GM18508 (cell line): Measurements from ENCODE around the gene PLAGL1.
"Not testable (repeated sequence)": the region's sequence is repeated elsewhere in the genome, so short reads cannot be mapped to it uniquely, and the experiment has no call there.

ENCODE experiments used
- ATAC-seq: cut with Tn5 transposase; IDR thresholded peaks from one replicate; pipeline ENCODE4 v1.9.1; 2021; ENCODE audit warnings: moderate number of reproducible peaks; ENCODE audit not compliant: insufficient read depth, unreplicated experiment

Gene PLAGL1, protein sequence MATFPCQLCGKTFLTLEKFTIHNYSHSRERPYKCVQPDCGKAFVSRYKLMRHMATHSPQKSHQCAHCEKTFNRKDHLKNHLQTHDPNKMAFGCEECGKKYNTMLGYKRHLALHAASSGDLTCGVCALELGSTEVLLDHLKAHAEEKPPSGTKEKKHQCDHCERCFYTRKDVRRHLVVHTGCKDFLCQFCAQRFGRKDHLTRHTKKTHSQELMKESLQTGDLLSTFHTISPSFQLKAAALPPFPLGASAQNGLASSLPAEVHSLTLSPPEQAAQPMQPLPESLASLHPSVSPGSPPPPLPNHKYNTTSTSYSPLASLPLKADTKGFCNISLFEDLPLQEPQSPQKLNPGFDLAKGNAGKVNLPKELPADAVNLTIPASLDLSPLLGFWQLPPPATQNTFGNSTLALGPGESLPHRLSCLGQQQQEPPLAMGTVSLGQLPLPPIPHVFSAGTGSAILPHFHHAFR

DNA sequence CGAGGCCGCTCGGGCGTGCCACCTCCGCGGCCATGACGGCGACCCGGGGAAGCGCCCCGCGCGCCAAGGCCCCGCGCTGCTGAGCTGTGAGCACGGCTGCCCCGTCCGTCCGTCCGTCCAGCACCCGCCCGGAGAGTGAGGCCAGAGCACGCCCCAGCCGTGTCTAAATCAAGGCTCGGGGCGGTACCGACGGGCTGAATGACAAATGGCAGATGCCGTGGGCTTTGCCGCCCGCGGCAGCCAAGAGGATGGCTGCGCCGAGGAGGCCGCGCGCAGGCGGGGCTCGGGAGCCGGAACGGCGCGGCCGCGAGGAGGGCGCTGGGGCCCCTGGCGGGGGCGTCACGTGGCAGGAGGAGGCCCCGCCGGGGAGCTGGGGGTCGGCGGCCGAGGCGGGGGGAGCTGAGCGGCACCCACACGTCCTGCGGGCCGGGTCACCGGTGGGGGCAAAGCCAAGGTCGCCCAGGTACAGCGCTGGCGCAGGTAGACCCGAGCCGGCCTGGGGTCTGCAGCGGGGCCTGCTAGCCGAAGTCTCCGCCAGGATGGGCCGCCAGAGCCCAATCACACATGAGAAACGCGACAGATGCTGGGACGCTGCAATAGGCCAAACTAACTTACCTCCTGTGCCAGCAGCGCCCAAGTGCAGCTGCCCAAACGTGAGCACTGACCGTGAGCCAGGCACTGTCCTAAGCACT, at the start of gene PLAGL1:
Gene PLAGL1 (minus strand): TSS at position 140 of the 692 bp plus-strand sequence. CDS start 60,123 bp downstream, outside the sequence.
- no peak for ATAC-seq

DNA sequence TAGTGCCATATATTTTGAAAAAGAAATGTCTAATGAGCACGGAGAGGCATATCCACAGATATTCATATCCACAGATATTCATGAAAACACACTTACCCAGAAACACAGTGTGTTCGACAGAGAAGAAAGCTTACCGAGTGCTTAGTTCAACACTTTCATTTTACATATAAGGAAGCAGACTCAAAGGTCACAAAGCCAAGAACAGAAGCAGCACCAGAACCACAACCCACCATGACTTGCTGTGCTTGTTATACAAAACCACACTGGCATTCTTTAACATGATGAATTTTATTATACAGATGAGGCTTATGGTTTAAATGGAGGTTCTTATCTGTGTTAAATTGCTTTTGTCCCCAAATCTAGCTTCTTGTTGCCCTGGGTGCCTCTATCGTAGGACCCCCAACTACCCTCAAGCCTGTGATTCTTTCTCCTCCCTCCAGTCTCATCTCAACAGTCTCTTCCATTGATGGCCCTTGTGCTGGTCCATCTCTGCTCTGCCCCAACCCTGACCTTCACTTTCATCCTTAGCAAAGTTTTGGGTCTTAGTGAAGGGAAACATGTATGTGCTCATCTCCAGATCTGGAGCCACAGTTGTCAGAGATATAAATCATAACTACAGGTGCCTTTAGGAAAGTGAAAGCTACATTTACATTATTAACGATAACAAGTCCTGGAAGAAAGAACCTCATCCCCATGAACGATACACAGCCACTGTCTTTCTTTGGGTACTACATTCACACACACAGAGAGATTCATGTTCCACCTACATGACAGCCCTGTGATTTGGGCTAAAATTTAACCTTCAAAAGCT, 47.3 kb upstream of the PLAGL1 start:
- peak; percentile 83 for ATAC-seq

DNA sequence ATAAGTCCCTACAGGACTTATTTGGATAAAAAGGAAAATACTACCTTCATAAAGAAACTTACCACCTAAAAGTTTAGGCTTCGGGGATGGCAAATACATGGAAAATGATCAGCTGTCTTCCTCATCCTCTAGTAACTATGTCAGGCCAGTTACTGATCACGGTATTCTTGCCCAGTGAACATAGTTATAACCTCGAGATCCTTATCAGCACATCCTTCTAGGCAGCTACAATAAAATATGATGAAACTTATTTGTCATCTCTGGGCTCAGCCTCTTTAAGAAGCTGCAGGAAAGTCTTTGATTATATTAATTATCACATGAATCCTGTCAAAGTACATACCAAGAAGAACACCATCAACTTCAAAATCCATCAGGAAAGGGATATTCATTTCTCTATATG, 45.5 kb upstream of the PLAGL1 start:
- no peak for ATAC-seq

DNA sequence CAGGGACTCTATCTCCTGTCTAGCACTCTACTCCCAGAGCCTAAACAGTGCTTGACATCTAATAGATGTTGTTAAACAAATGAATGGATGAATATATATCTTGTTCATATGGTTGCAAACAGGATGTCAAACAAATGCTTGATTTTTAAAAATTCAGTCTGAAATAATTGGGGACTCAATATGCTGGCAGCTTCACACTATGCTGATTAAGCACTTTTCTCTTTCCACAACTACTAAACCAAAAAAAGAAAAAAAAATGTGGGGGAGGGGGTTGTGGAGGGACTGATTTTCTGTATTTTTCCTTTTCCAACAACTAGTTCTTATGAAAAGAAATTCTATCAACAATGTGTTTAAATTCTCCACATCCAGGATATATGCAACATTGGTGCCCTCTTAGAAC, 44.4 kb upstream of the PLAGL1 start:
- ATAC-seq, result no peak

DNA sequence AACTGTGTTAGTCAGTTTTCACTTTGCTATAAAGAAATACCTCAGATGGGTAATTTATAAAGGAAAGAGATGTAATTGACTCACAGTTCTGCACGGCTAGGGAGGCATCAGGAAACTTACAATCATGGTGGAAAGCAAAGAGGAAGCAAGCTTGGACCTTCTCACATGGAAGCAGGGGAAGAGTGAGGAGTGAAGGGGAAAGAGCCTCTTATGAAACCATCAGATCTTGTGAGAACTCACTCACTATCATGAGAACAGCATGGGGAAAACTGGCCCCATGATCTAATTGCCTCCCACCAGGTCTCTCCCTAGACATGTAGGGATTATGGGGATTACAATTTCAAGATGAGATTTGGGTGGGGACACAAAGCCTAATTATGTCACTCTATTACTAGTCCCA, 41.3 kb upstream of the PLAGL1 start:
- no peak for ATAC-seq

DNA sequence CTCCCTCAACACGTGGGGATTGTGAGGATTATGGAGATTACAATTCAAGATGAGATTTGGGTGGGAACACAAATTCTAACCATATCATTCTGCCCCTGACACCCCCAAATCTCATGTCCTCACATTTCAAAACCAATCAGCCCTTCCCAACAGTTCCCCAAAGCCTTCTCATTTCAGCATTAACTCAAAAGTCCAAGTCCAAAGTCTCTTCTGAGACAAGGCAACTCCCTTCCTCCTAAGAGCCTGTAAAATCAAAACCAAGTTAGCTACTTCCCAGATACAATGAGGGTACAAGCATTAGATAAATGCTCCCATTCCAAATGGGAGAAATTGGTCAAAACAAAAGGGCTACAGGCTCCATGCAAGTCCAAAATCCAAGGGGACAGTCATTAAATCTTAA, 39.6 kb upstream of the PLAGL1 start:
- no peak for ATAC-seq

DNA sequence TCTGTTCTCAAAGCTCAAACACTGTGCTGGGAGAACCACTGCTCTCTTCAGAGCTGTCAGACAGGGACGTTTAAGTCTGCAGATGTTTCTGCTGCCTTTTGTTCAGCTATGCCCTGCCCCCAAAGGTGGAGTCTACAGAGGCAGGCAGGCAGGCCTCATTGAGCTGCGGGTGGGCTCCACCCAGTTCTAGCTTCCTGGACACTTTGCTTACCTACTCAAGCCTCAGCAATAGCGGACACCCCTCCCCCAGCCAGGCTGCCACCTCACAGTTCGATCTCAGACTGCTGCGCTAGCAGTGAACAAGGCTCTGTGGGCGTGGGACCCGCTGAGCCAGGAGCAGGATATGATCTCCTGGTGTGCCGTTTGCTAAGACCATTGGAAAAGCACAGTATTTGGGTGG, 38.6 kb upstream of the PLAGL1 start:
- ATAC-seq, result not testable (repeated sequence)

DNA sequence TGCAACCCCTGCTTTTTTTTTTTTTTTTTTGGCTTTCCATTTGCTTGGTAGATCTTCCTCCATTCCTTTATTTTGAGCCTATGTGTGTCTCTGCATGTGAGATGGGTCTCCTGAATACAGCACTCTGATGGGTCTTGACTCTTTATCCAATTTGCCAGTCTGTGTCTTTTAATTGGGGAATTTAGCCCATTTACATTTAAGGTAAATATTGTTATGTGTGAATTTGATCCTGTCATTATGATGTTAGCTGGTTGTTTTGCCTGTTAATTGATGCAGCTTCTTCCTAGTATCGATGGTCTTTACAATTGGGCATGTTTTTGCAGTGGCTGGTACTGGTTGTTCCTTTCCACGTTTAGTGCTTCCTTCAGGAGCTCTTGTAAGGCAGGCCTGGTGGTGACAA, 36.9 kb upstream of the PLAGL1 start:
- ATAC-seq, result not testable (repeated sequence)

DNA sequence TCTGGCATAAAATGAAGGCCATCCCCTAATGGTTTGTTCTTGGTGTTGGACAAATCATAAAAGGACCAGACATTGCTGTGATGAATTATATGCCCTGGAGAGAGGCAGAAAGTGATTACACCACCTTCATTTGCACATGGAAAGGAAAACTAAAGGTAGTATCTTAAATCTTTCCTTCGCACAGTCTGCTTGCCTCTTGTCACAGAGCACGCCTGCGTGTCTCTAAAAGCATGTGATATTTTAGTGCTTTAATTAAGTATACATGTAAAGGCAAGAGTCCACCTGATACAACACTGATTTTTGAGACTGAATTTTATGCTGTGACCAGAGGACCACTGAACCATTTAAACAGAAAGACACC, 28.8 kb upstream of the PLAGL1 start:
- ATAC-seq, result peak; percentile 3

DNA sequence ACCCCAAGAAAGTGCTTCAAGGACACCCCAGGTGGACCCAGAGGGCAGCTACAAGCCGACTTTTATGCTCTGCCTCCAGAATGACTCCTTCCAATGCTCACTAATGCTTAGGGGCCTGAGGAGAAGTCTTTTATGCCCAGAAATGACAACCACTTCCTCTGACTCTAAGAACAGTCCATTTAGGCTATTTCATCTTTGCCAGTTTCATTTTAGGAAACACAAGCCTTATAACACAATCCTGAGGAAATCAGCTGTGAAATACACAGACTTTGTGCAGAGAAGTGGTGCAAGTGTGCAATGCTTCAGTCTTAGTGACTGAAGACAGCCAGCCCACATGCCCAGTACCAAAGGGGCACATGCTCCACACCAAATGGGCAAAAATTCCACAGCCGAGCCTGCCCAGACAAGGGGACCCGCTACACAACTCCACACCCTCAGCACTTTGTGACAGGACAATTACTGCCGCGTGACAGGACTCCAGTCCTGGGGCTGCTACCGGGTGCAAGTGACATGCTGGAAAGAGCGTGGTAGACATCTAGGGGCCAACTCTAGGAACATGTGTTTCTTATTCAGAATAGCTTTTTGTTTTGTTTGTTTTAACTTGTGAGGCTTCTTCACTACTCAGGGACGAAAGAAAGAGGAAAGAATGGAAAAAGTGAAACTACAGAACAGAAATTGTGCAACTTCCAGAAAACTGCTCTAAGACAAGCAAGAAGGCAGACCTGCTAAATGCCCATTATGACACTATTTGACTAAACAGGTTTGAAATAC, 28.2 kb upstream of the PLAGL1 start:
- peak; percentile 67 for ATAC-seq

DNA sequence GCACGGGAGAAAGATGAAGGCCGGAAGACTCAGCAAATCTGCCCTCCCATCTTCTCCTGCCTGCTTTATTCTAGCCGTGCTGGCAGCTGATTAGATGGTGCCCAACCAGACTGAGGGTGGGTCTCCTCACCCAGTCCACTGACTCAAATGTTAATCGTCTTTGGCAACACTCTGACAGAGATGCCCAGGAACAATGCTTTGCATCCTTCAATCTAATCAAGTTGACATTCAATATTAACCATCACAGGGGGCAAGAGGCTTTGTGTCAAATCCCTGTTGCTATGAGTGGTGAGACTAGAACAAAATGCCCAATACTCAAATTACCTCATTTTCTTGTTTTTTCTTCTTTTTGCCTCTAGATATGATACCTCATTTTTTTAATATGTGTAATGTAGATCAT, 27.4 kb upstream of the PLAGL1 start:
- no peak for ATAC-seq

DNA sequence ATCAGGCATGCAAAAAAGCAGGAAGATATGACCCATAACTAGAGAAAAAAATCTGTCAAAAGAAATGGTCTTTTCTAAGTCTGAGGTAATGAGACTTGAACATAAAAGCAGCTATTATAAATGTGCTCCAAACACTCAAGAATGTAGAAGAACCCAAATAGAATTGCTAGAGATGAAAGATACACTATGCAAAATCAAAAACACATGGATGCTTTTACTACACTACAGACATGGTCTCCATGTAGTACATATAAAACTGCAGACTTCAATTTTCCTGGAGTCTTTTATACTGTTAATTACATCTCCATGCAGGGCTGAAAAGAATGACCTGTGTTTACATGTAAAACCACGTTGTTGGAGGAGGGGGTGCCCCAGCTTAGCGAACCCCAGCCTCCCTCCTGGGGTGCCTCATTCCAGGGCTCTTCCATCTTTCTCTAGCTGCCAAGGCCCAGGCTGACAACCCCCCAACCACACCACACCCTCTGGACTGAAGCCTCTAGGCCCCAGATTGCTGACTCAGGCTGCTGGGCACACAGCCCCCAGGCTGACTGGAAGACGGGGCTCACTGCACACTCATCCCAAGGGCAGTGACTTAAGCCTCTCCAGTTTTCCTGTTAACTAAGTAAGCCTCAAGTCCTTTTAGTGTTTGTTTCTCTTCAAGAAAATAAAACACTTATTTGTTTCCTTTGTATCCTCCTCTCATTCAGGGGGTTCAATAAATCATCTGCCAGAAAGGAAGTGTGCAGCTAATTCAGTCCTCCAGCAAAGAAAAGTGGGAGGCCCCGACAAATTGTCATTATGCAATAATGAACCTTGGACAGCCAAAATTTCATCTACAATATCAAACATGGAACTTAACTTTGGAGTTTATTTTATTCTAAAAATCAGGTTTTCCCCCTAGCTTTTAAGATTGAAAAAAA, 26.0 kb upstream of the PLAGL1 start:
- ATAC-seq, result no peak

DNA sequence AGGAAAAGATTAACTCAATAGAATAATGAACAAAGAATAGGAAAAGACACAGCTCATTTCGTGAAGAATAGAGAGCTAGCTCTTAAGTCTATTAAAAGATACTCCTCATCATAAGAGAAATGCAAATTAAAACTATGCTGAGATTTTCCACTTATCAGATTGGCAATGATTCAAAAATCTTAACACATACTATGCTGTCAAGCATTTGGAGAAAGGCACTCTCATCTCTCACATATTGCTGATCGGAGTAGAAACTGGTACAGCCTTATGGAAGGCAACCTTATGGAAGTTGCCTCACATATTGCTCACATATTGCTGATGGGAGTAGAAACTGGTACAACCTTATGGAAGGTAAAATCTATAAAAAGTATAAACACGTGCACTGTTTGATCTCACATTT, 21.4 kb upstream of the PLAGL1 start:
- ATAC-seq, result no peak

DNA sequence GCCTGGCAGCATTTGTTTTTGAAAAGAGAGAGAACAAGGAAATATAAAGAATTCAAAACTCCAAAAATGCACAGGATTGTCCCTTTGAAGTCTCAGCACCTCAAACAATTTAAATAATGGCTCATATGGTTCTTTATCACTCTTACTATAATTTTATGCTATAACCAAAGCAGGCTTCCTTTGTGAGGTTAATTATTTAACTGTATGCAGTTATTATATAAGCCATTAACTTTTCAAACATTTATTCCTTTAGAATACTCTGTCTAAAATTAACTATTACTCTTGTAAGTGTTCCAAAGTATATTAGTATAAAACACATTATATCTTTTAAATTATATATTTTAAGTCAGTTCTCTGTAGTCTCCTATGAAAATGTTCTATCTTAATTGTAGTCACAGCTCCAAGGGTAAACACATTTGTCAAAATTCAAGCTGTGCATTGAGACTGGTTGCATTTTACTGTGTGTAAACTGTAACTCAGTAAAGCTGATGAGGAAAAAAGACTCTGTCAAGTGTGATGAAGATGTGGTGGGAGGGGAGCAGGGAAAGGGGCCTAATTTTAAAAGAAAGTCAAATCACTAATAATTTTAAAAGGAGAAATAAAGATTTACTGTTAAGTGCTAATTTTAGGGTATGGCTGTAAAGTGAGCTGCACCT, 20.0 kb upstream of the PLAGL1 start:
- no peak for ATAC-seq

DNA sequence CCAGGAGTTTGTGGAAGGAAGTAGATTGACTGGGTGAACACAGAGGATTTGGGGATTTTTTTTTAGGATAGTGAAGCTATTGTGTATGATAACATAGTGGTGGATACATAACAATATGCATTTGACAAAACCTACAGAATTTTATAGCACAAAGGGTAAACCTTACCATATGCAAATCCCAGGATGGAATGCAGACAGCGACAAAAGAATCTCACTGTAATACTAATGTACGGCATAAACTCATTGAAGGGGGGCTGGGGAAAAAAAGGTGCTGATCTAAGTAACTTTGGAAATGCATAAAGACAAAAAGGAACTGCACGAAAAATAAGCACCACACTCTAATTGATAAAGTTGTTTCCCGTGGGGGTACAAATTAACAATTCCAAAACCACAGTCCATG, 15.2 kb upstream of the PLAGL1 start:
- ATAC-seq, result no peak

DNA sequence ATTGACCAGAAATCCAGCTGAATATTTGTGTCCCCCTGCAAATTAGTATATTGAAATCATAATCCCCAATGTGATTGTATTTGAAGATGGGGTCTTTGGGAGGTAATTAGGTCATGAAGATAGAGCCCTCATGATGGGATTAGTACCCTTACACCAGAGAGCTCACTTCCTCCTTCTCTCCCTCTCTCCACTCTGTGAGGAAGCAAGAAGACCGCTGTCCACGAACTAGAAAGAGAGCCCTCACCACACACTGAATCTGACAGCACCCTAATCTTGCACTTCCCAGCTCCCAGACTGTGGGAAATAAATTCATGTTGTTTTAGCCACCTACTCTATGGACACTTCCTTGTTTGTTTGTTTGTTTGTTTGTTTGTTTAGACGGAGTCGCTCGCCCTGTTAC, 11.9 kb upstream of the PLAGL1 start:
- no peak for ATAC-seq

DNA sequence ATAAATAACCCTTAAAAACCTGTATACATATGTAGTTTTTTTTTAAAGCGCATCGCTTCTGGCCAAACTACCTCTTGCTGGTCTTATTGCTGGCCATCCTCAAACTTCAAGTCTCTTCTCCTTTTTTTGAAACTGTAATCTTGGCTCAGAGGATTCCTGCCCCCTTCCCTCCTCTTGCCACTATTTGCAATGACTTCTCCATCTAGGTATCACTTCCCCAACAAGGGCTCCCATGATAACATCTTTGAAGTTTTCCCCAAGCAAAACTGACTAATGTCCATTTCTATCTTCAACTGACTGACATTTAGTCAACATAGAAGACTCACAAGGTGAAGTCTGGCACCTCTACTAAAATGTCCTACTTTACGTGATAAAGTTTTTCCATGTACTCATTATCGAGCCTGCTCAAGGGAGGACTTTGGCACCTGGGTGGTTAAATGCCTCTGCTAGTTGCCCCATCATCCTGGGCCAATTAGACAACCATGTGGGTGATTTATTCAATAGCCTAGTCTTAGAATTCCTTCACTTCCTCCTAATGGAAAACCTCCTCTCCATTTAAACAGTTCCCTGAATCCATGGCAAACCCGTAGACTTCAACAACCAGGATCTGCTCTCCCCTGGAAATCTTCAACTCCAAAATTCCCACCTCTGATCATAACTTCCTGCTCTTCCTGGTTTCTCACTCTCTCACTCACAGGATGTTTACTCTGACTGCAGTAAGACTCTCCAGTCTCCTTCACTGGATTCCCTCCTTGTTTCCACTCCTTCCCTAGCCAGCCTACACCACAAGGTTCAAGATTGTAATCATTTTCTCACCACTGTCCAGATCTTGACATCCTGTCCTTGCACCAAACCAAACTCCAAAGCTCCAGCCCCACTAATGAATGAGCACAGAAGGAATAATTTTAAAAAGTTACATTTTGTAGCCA, 9.4 kb upstream of the PLAGL1 start:
- ATAC-seq, result no peak

DNA sequence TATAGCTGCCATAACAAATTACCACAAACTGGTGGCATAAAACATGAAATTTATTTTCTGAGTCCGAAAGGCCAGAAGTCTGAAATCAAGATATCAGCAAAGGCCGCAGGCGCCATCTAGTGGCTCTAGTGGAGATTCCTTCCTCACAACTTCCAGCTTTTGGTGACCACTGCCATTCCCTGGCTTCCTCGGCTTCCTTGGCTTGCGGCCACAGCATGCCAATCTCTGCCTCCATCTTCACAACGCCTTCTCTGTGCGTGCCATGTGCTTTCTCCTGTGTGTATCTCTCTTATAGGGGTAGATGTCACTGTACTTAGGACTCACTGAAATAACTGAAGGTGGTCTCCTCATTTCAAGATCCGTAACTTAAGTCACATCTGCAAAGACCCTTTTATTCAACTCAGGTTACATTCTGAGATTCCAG, 5.4 kb upstream of the PLAGL1 start:
- no peak for ATAC-seq
